Nephron (organoid): ENCODE measurements around the gene TDRD10.
A peak's percentile ranks its signal among the peaks of the same experiment; 100 is the strongest.
"Not testable (repeated sequence)": the region's sequence is repeated elsewhere in the genome, so short reads cannot be mapped to it uniquely, and the experiment has no call there.

Experiments
- H3K27ac Mint-ChIP-seq, 3 experiments: 2 replicates each; pipeline ENCODE4 v1.8.0; 2020; ENCODE audit warnings: mixed read lengths in 3 of 3, mild to moderate bottlenecking in 2 of 3, moderate library complexity in 1 of 3
- H3K27me3 Mint-ChIP-seq: 2 replicates; pipeline ENCODE4 v1.8.0; 2021; ENCODE audit warnings: low read depth, mild to moderate bottlenecking, moderate library complexity, mixed read lengths
- H3K36me3 Mint-ChIP-seq: 2 replicates; pipeline ENCODE4 v1.8.0; 2020; ENCODE audit warnings: low read depth, mixed read lengths
- H3K4me1 Mint-ChIP-seq: 2 replicates; pipeline ENCODE4 v1.8.0; 2020; ENCODE audit warnings: mixed read lengths
- H3K4me3 Mint-ChIP-seq, 3 experiments: 2 replicates each; pipeline ENCODE4 v1.8.0; 2020; ENCODE audit warnings: mild to moderate bottlenecking in 3 of 3, mixed read lengths in 3 of 3, moderate library complexity in 2 of 3
- H3K9me3 Mint-ChIP-seq: 2 replicates; pipeline ENCODE4 v1.8.0; 2020; ENCODE audit warnings: mixed read lengths
- TF ChIP-seq, protein P1 (sequence below), 3 experiments: fragments of 200-600 bp; sonication (generic); IDR thresholded peaks; one replicate each; pipeline ENCODE4 v1.5.0; 2021; ENCODE audit warnings: antibody characterized with exemption in 3 of 3; ENCODE audit not compliant: unreplicated experiment in 3 of 3

The TDRD10 gene

DNA sequence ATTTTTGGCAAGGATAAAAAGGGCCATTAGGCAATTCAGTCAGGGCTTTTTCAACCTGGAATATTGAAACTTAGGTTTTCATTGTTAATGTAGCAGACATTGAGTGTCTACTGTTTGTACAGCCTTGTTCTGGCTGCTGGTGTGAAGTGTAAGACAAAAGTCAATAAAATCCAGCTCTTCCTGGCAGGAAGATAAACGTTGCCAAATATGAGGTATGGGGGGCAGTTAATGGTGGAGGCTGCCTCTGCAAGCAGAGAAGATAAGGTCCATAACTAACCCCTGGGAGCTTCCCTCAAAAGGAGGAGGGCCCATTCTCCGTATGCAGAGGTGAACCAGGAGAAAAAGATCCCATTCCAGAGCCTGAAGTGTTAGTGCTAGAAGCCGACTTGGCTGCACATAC is 19.7 kb downstream of the TDRD10 start:
- Mint-ChIP-seq H3K27ac (no peak overlapping the region), H3K4me1 (peaks cover 5% of the 10 kb centered on the region), H3K9me3 (no peaks in the 10 kb centered on the region), H3K36me3 (no peaks in the 10 kb centered on the region), H3K27me3 (peaks cover 11% of the 10 kb centered on the region), H3K4me3 (no peak overlapping the region)
- TF ChIP-seq, protein P1, sequence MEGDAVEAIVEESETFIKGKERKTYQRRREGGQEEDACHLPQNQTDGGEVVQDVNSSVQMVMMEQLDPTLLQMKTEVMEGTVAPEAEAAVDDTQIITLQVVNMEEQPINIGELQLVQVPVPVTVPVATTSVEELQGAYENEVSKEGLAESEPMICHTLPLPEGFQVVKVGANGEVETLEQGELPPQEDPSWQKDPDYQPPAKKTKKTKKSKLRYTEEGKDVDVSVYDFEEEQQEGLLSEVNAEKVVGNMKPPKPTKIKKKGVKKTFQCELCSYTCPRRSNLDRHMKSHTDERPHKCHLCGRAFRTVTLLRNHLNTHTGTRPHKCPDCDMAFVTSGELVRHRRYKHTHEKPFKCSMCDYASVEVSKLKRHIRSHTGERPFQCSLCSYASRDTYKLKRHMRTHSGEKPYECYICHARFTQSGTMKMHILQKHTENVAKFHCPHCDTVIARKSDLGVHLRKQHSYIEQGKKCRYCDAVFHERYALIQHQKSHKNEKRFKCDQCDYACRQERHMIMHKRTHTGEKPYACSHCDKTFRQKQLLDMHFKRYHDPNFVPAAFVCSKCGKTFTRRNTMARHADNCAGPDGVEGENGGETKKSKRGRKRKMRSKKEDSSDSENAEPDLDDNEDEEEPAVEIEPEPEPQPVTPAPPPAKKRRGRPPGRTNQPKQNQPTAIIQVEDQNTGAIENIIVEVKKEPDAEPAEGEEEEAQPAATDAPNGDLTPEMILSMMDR (IDR thresholded peaks at IDR 0.05; ENCODE audit: unreplicated experiment in 3 of 3): no peak

DNA sequence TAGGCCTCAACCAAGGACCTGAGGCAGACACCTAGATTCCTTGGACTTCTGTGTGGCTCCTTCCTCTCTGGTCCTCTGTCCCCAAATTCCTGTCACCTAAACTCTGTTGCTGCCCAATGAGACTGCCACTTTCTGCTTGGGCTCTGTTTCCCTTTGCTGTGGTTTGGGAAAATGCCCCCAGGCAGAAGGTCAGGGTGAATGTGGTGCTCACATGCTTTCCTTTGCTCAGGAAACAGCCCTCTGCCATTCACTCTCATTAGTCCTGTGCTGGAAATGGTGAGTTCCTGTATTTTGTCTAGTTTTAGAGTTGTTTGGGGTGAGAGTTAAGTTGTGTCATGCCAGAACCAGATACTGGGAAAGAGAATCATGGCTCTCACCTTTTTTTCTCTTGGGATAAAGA is 22.9 kb downstream of the TDRD10 start:
- peaks cover 5% of the 10 kb centered on the region for H3K4me1 Mint-ChIP-seq
- no peak overlapping the region for H3K27ac Mint-ChIP-seq
- peaks cover 4% of the 10 kb centered on the region for H3K27me3 Mint-ChIP-seq
- H3K4me3 Mint-ChIP-seq: no peak overlapping the region
- H3K36me3 Mint-ChIP-seq: no peaks in the 10 kb centered on the region
- TF ChIP-seq, protein P1 (IDR thresholded peaks at IDR 0.05; ENCODE audit: unreplicated experiment in 3 of 3): no peak
- H3K9me3 Mint-ChIP-seq: no peaks in the 10 kb centered on the region

DNA sequence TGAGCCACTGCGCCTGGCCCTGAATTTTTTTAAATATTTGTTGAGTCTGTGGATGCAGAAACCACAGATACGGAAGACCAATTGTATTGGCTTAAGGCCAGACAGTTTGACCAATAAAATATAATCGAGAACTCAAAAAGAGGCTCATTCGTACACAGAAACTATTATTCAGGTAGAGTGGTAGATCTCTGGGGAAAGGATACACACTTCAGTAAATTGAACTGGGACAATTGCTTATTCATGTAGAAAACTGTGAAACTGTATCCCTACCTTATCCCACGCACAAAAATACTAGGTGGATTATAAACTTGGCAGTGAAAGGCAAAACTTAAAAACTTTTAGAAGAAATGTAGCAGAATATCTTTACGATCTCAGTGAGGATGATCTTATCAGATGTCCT is 25.2 kb downstream of the TDRD10 start:
- Mint-ChIP-seq H3K4me1 (no peaks in the 10 kb centered on the region), H3K36me3 (no peaks in the 10 kb centered on the region), H3K9me3 (no peaks in the 10 kb centered on the region), H3K4me3 (no peak overlapping the region), H3K27me3 (peaks cover 4% of the 10 kb centered on the region), H3K27ac (no peak overlapping the region)
- TF ChIP-seq, protein P1 (IDR thresholded peaks at IDR 0.05; ENCODE audit: unreplicated experiment in 3 of 3): no peak

DNA sequence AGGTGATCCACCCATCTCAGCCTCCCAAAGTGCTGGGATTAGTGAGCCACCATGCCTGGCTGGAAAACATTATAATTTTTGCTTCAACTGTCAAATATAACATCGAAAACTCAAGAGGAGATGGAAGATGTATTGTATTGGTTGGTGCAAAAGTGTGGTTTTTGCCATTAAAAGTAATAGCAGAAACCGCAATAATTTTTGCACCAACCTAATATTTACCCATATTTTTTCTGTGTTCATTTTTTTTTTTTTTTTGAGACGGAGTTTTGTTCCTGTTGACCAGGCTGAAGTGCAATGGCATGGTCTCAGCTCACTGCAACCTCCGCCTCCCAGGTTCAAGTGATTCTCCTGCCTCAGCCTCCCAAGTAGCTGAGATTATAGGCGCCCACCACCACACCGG is 27.3 kb downstream of the TDRD10 start:
- no peak overlapping the region for H3K4me3 Mint-ChIP-seq
- no peaks in the 10 kb centered on the region for H3K36me3 Mint-ChIP-seq
- H3K27ac Mint-ChIP-seq: no peak overlapping the region
- TF ChIP-seq, protein P1 (IDR thresholded peaks at IDR 0.05; ENCODE audit: unreplicated experiment in 3 of 3): no peak
- H3K27me3 Mint-ChIP-seq: peaks cover 8% of the 10 kb centered on the region
- H3K4me1 Mint-ChIP-seq: no peaks in the 10 kb centered on the region
- H3K9me3 Mint-ChIP-seq: no peaks in the 10 kb centered on the region

DNA sequence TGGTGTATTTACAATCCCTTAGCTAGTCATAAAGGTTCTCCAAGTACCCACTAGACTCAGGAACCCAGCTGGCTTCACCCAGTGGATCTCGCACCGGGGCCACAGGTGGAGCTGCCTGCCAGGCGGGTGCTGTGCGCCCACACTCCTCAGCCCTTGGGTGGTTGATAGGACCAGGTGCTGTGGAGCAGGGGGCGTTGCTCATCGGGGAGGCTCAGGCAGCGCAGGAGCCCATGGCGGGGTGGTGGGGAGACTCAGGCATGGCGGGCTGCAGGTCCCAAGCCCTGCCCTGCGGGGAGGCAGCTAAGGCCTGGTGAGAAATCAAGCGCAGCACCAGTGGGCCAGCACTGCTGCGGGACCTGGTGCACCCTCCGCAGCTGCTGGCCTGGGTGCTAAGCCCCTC is 29.9 kb downstream of the TDRD10 start:
- H3K36me3 Mint-ChIP-seq, H3K27ac Mint-ChIP-seq, H3K9me3 Mint-ChIP-seq, H3K4me1 Mint-ChIP-seq, H3K4me3 Mint-ChIP-seq: not testable (repeated sequence)
- peaks cover 23% of the 10 kb centered on the region for H3K27me3 Mint-ChIP-seq

DNA sequence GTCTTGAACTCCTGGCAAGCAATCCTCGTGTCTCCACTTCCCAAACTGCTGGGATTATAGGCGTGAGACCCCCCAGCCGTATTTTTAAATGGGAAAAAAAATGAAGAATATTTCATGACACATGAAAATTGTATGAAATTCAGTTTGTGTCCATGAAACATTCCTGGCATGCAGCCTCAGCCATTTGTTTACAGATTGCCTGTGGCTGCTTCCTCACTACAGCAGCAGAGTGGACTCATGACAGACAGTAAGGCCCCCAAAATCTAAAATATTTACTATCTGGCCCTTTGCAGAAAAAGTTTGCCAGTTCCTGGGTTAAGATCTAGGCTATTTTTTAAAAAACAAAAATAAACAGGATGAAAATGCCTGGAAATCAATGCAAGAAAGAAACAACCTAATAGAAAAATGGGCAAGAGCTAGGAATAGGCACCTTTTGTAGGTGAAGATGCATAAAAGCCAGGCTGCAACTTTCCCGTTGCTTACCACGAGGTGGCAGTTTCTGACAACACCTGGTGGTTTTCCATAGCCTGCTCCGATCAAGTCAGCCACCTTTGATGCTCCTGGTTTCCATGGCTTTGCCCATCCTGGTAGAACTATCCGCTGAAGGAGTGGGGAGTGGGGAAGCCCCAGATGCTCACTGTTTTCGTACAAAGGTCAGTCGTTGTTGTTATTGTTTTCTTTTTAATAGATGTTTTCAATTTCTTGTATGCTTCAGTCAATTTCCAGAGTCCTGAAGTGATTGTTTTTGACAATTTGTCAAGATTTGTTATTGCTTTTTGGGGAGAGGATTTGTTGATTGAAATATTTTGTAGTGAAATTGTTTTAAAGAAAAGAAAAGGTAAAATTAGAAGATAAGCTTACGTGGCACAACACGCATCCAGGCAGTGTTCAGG is 32.2 kb downstream of the TDRD10 start:
- no peaks in the 10 kb centered on the region for H3K36me3 Mint-ChIP-seq
- no peaks in the 10 kb centered on the region for H3K4me1 Mint-ChIP-seq
- no peak overlapping the region for H3K4me3 Mint-ChIP-seq
- peaks cover 4% of the 10 kb centered on the region for H3K9me3 Mint-ChIP-seq
- TF ChIP-seq, protein P1 (IDR thresholded peaks at IDR 0.05; ENCODE audit: unreplicated experiment in 3 of 3): peak; percentile 41 to 51 (median 47)
- H3K27ac Mint-ChIP-seq: no peak overlapping the region
- H3K27me3 Mint-ChIP-seq: peaks cover 34% of the 10 kb centered on the region
